GM23338 (cell line): Measurements from ENCODE around the gene ATG2A. TPM values are rescaled to one million over a fixed set of nuclear protein-coding genes. Genes with fewer than 3 reads are reported as not detected.
A peak's percentile ranks its signal among the peaks of the same experiment; 100 is the strongest.

Source experiments
- ATAC-seq: fragments of 200-7000 bp; cut with Tn5 transposase; 3 replicates; pipeline ENCODE4 v1.9.1; 2020
- DNase-seq: peaks from one replicate; pipeline ENCODE4 v3.0.0-alpha.2; 2015; ENCODE audit warnings: low spot score
- H2AFZ ChIP-seq: fragments of 200-600 bp; sonication (generic); 2 replicates; pipeline ENCODE4 v1.8.0; 2016; ENCODE audit warnings: antibody characterized with exemption, mild to moderate bottlenecking, moderate library complexity
- H3F3A ChIP-seq: fragments of 200-600 bp; sonication (generic); replicated peaks from 2 replicates; pipeline ENCODE4 v1.8.0; 2017; ENCODE audit warnings: antibody characterized with exemption, mixed run types, low read depth
- H3K27ac ChIP-seq: fragments of 200-600 bp; sonication (generic); 2 replicates; pipeline ENCODE4 v1.6.1; 2016; ENCODE audit warnings: low read depth
- H3K27me3 ChIP-seq: fragments of 200-600 bp; sonication (generic); 2 replicates; pipeline ENCODE4 v1.8.0; 2016; ENCODE audit warnings: mild to moderate bottlenecking, mixed run types, moderate library complexity; ENCODE audit not compliant: insufficient read depth
- H3K36me3 ChIP-seq: fragments of 200-600 bp; sonication (generic); 2 replicates; pipeline ENCODE4 v1.8.0; 2016; ENCODE audit warnings: mild to moderate bottlenecking; ENCODE audit not compliant: insufficient read depth
- H3K4me1 ChIP-seq: fragments of 200-600 bp; sonication (generic); 2 replicates; pipeline ENCODE4 v1.8.0; 2016; ENCODE audit warnings: mild to moderate bottlenecking, moderate library complexity; ENCODE audit not compliant: insufficient read depth
- H3K4me2 ChIP-seq: fragments of 200-600 bp; sonication (generic); 2 replicates; pipeline ENCODE4 v1.7.1; 2017; ENCODE audit warnings: mixed run types
- H3K4me3 ChIP-seq: fragments of 200-600 bp; sonication (generic); 2 replicates; pipeline ENCODE4 v1.6.1; 2016; ENCODE audit warnings: mixed run types
- H3K79me2 ChIP-seq: fragments of 200-600 bp; sonication (generic); replicated peaks from 2 replicates; pipeline ENCODE4 v1.8.0; 2017; ENCODE audit warnings: mild to moderate bottlenecking; ENCODE audit not compliant: insufficient read depth
- H3K9me2 ChIP-seq: fragments of 200-600 bp; sonication (generic); 2 replicates; pipeline ENCODE4 v1.8.0; 2017; ENCODE audit not compliant: insufficient read depth
- H4K20me1 ChIP-seq: fragments of 200-600 bp; sonication (generic); replicated peaks from 2 replicates; pipeline ENCODE4 v1.8.0; 2017; ENCODE audit warnings: mild to moderate bottlenecking; ENCODE audit not compliant: insufficient read depth
- H3K27ac Mint-ChIP-seq: 2 replicates; pipeline ENCODE4 v1.8.0; 2020; ENCODE audit warnings: inconsistent platforms, mild to moderate bottlenecking, moderate library complexity, mixed read lengths
- H3K27me3 Mint-ChIP-seq: 3 replicates; pipeline ENCODE4 v1.8.0; 2022; ENCODE audit warnings: low read depth, mild to moderate bottlenecking, moderate library complexity, mixed read lengths, inconsistent platforms; ENCODE audit not compliant: insufficient read depth, poor library complexity
- H3K36me3 Mint-ChIP-seq: 3 replicates; pipeline ENCODE4 v1.8.0; 2021; ENCODE audit warnings: low read depth, mild to moderate bottlenecking, inconsistent platforms, moderate library complexity, mixed read lengths
- H3K4me1 Mint-ChIP-seq: 3 replicates; pipeline ENCODE4 v1.8.0; 2020; ENCODE audit warnings: mild to moderate bottlenecking, inconsistent platforms, mixed read lengths
- H3K4me3 Mint-ChIP-seq: 3 replicates; pipeline ENCODE4 v1.8.0; 2021; ENCODE audit warnings: moderate library complexity, mild to moderate bottlenecking, inconsistent platforms, mixed read lengths
- H3K9me3 Mint-ChIP-seq: 3 replicates; pipeline ENCODE4 v1.8.0; 2020; ENCODE audit warnings: moderate library complexity, mild to moderate bottlenecking, inconsistent platforms, mixed read lengths
- CREB1 ChIP-seq: fragments of 250-450 bp; sonication (Bioruptor Pico); IDR thresholded peaks from 2 replicates; pipeline ENCODE4 v1.5.0; 2020; ENCODE audit warnings: low read depth, mild to moderate bottlenecking, moderate library complexity
- EZH2 ChIP-seq: fragments of 200-600 bp; sonication (generic); IDR thresholded peaks from one replicate; pipeline ENCODE4 v1.8.0; 2017; ENCODE audit warnings: antibody characterized with exemption, mild to moderate bottlenecking, low read depth; ENCODE audit not compliant: unreplicated experiment
- JUNB ChIP-seq: IDR thresholded peaks from one replicate; pipeline ENCODE4 v1.6.1; 2016; ENCODE audit warnings: antibody characterized with exemption; ENCODE audit not compliant: unreplicated experiment
- NANOG ChIP-seq: IDR thresholded peaks from 2 replicates; pipeline ENCODE4 v1.6.1; 2016; ENCODE audit warnings: antibody characterized with exemption, borderline replicate concordance
- REST ChIP-seq: IDR thresholded peaks from one replicate; pipeline ENCODE4 v1.6.1; 2018; ENCODE audit warnings: antibody characterized with exemption; ENCODE audit not compliant: unreplicated experiment
- STAT1 ChIP-seq: IDR thresholded peaks from one replicate; pipeline ENCODE4 v1.6.1; 2016; ENCODE audit warnings: antibody characterized with exemption; ENCODE audit not compliant: unreplicated experiment
- ZNF331 ChIP-seq: fragments of 250-450 bp; sonication (Bioruptor Pico); IDR thresholded peaks from 2 replicates; pipeline ENCODE4 v1.5.0; 2020; ENCODE audit warnings: low read depth, mild to moderate bottlenecking, moderate library complexity
- polyA plus RNA-seq: library from polyadenylated mRNA; unstranded; fragments of >200 nt; fragmentation: Nextera tagmentation; extraction: Ambion mirVana; gene quantifications from 2 replicates; pipeline ENCODE4 v1.2.1, GENCODE V29; 2016
- total RNA-seq: library from RNA; depleted of rRNA; stranded (reverse); fragments of >200 nt; shearing (Covaris generic); gene quantifications from 2 replicates; pipeline ENCODE4 v1.2.3, GENCODE V29; 2014
- TF ChIP-seq, protein P1 (sequence below): fragments of 250-450 bp; sonication (Bioruptor Pico); IDR thresholded peaks from 2 replicates; pipeline ENCODE4 v1.5.0; 2020; ENCODE audit warnings: mild to moderate bottlenecking, moderate library complexity
- TF ChIP-seq, protein P2 (sequence below): IDR thresholded peaks from 2 replicates; pipeline ENCODE4 v1.6.1; 2016; ENCODE audit warnings: antibody characterized with exemption

The ATG2A gene
- total and polyA plus RNA-seq, 2 experiments from 2014 or later = 8.7 to 31.7 TPM

GRCh38 chr11:64925536-64926436 lies 8.8 kb upstream of the ATG2A start:
- H3K4me3 ChIP-seq = peak overlapping the region; percentile 90; the same call in 1 of the 2 replicates
- no peak overlapping the region for H2AFZ ChIP-seq
- no peaks in the 10 kb centered on the region; the same call in 1 of the 2 replicates for H4K20me1 ChIP-seq
- Mint-ChIP-seq H3K4me1 (peaks cover 6% of the 10 kb centered on the region; the same call in 1 of the 3 replicates), H3K9me3 (no peaks in the 10 kb centered on the region; the same call in 2 of the 3 replicates), H3K4me3 (peak overlapping the region; percentile 90), H3K27me3 (peaks cover 14% of the 10 kb centered on the region), H3K36me3 (no peaks in the 10 kb centered on the region), H3K27ac (no peak overlapping the region)
- peak overlapping the region; percentile 99 for H3K4me2 ChIP-seq
- H3K27ac ChIP-seq = no peak overlapping the region
- H3K36me3 ChIP-seq = no peaks in the 10 kb centered on the region
- no peak for ATAC-seq
- peaks cover 4% of the 10 kb centered on the region; the same call in 1 of the 2 replicates for H3K4me1 ChIP-seq
- H3K9me2 ChIP-seq = no peaks in the 10 kb centered on the region
- H3K79me2 ChIP-seq = no peaks in the 10 kb centered on the region
- no peaks in the 10 kb centered on the region for H3K27me3 ChIP-seq
- no peak for DNase-seq
- TF ChIP-seq JUNB = no peak
- no peaks in the 10 kb centered on the region for H3F3A ChIP-seq

DNA sequence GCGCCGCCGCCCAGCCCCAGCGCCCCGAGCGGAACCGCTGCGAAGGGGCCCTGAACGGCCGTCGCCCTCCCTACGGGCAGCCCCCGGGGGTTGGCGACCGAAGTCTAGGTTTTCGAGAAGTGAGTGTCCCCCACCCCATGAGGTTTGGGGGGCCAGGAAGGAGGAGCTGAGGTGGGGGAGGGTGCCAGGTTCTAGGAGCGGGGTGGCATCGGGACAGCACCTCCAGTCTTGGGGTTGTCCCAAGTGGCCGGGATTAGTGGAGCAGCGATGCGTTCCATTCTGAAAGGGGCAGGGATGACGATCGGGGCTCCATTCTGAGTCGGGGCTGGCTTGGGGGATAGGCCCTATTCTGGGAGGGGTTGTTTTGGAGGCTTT lies 7.9 kb upstream of the ATG2A start:
- Histone ChIP-seq H3F3A (no peaks in the 10 kb centered on the region), H3K79me2 (no peaks in the 10 kb centered on the region), H3K4me2 (peak overlapping the region; percentile 99), H4K20me1 (no peaks in the 10 kb centered on the region; the same call in 1 of the 2 replicates), H3K36me3 (no peaks in the 10 kb centered on the region), H3K4me1 (peaks cover 4% of the 10 kb centered on the region; the same call in 1 of the 2 replicates), H2AFZ (peak overlapping the region; percentile 100), H3K4me3 (peak overlapping the region; percentile 90), H3K27me3 (no peaks in the 10 kb centered on the region), H3K27ac (no peak overlapping the region), H3K9me2 (no peaks in the 10 kb centered on the region)
- Mint-ChIP-seq H3K4me1 (peaks cover 6% of the 10 kb centered on the region; the same call in 1 of the 3 replicates), H3K27ac (no peak overlapping the region), H3K9me3 (no peaks in the 10 kb centered on the region; the same call in 2 of the 3 replicates), H3K36me3 (no peaks in the 10 kb centered on the region), H3K27me3 (peaks cover 14% of the 10 kb centered on the region), H3K4me3 (peak overlapping the region; percentile 90)
- ATAC-seq = peak; percentile 50
- DNase-seq = peak; percentile 68
- TF ChIP-seq ZNF331 (CRISPR knock-in tag) (no peak), CREB1 (no peak), JUNB (no peak), EZH2 (no peak), NANOG (no peak), STAT1 (no peak), REST (no peak)
- TF ChIP-seq, protein P1, sequence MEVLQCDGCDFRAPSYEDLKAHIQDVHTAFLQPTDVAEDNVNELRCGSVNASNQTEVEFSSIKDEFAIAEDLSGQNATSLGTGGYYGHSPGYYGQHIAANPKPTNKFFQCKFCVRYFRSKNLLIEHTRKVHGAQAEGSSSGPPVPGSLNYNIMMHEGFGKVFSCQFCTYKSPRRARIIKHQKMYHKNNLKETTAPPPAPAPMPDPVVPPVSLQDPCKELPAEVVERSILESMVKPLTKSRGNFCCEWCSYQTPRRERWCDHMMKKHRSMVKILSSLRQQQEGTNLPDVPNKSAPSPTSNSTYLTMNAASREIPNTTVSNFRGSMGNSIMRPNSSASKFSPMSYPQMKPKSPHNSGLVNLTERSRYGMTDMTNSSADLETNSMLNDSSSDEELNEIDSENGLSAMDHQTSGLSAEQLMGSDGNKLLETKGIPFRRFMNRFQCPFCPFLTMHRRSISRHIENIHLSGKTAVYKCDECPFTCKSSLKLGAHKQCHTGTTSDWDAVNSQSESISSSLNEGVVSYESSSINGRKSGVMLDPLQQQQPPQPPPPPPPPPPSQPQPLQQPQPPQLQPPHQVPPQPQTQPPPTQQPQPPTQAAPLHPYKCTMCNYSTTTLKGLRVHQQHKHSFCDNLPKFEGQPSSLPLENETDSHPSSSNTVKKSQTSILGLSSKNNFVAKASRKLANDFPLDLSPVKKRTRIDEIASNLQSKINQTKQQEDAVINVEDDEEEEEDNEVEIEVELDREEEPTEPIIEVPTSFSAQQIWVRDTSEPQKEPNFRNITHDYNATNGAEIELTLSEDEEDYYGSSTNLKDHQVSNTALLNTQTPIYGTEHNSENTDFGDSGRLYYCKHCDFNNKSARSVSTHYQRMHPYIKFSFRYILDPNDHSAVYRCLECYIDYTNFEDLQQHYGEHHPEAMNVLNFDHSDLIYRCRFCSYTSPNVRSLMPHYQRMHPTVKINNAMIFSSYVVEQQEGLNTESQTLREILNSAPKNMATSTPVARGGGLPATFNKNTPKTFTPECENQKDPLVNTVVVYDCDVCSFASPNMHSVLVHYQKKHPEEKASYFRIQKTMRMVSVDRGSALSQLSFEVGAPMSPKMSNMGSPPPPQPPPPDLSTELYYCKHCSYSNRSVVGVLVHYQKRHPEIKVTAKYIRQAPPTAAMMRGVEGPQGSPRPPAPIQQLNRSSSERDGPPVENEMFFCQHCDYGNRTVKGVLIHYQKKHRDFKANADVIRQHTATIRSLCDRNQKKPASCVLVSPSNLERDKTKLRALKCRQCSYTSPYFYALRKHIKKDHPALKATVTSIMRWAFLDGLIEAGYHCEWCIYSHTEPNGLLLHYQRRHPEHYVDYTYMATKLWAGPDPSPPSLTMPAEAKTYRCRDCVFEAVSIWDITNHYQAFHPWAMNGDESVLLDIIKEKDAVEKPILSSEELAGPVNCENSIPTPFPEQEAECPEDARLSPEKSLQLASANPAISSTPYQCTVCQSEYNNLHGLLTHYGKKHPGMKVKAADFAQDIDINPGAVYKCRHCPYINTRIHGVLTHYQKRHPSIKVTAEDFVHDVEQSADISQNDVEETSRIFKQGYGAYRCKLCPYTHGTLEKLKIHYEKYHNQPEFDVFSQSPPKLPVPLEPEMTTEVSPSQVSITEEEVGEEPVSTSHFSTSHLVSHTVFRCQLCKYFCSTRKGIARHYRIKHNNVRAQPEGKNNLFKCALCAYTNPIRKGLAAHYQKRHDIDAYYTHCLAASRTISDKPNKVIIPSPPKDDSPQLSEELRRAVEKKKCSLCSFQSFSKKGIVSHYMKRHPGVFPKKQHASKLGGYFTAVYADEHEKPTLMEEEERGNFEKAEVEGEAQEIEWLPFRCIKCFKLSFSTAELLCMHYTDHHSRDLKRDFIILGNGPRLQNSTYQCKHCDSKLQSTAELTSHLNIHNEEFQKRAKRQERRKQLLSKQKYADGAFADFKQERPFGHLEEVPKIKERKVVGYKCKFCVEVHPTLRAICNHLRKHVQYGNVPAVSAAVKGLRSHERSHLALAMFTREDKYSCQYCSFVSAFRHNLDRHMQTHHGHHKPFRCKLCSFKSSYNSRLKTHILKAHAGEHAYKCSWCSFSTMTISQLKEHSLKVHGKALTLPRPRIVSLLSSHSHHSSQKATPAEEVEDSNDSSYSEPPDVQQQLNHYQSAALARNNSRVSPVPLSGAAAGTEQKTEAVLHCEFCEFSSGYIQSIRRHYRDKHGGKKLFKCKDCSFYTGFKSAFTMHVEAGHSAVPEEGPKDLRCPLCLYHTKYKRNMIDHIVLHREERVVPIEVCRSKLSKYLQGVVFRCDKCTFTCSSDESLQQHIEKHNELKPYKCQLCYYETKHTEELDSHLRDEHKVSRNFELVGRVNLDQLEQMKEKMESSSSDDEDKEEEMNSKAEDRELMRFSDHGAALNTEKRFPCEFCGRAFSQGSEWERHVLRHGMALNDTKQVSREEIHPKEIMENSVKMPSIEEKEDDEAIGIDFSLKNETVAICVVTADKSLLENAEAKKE (CRISPR knock-in tag) = no peak
- TF ChIP-seq, protein P2, sequence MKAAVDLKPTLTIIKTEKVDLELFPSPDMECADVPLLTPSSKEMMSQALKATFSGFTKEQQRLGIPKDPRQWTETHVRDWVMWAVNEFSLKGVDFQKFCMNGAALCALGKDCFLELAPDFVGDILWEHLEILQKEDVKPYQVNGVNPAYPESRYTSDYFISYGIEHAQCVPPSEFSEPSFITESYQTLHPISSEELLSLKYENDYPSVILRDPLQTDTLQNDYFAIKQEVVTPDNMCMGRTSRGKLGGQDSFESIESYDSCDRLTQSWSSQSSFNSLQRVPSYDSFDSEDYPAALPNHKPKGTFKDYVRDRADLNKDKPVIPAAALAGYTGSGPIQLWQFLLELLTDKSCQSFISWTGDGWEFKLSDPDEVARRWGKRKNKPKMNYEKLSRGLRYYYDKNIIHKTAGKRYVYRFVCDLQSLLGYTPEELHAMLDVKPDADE = no peak
